GM21447 (cell line): ENCODE data around the gene ACVR1B.

Experiments
- ATAC-seq: cut with Tn5 transposase; IDR thresholded peaks from one replicate; pipeline ENCODE4 v1.9.1; 2021; ENCODE audit not compliant: unreplicated experiment

Gene ACVR1B

GRCh38 chr12:51917041-51917590 is 34.4 kb upstream of the ACVR1B start:
- ATAC-seq: no peak

- no peak for ATAC-seq
These were observed 33.6 kb upstream of the ACVR1B start for GRCh38 chr12:51917746-51918453.

GRCh38 chr12:51920046-51920445 is 31.5 kb upstream of the ACVR1B start:
- no peak for ATAC-seq

- no peak for ATAC-seq
These were observed 30.3 kb upstream of the ACVR1B start for GRCh38 chr12:51921017-51921725.

- no peak for ATAC-seq
These were observed 29.4 kb upstream of the ACVR1B start for GRCh38 chr12:51922146-51922545.

- no peak for ATAC-seq
These were observed 28.6 kb upstream of the ACVR1B start for GRCh38 chr12:51922762-51923505.

- no peak for ATAC-seq
These were observed 27.8 kb upstream of the ACVR1B start for GRCh38 chr12:51923506-51924365.

GRCh38 chr12:51924551-51925319 is 26.8 kb upstream of the ACVR1B start:
- ATAC-seq: no peak

- no peak for ATAC-seq
These were observed 26.0 kb upstream of the ACVR1B start for GRCh38 chr12:51925346-51926063.

- ATAC-seq: no peak
These were observed 25.4 kb upstream of the ACVR1B start for GRCh38 chr12:51926064-51926632.

- no peak for ATAC-seq
These were observed 24.8 kb upstream of the ACVR1B start for GRCh38 chr12:51926718-51927117.

- ATAC-seq: no peak
These were observed 19.1 kb upstream of the ACVR1B start for GRCh38 chr12:51932218-51933076.

- ATAC-seq: no peak
These were observed 17.4 kb upstream of the ACVR1B start for GRCh38 chr12:51934080-51934479.

- ATAC-seq: no peak
These were observed 13.6 kb upstream of the ACVR1B start for GRCh38 chr12:51937926-51938325.

GRCh38 chr12:51938726-51939125 is 12.8 kb upstream of the ACVR1B start:
- no peak for ATAC-seq

- ATAC-seq: no peak
These were observed 10.4 kb upstream of the ACVR1B start for GRCh38 chr12:51941011-51941581.

- ATAC-seq: no peak
These were observed 9.9 kb upstream of the ACVR1B start for GRCh38 chr12:51941604-51942003.

- ATAC-seq: no peak
These were observed 9.4 kb upstream of the ACVR1B start for GRCh38 chr12:51942056-51942455.
